NB4 (cell line): ENCODE results near the gene TLCD3B.

Experiments
- DNase-seq: peaks from one replicate; pipeline ENCODE4 v3.0.0; 2010; ENCODE audit warnings: low read depth
- H3K4me3 ChIP-seq: one replicate; pipeline ENCODE4 v1.5.1; 2011; ENCODE audit warnings: mild to moderate bottlenecking, low read depth, low read length, moderate library complexity
- MYC ChIP-seq: IDR thresholded peaks from 2 replicates; pipeline ENCODE4 v1.6.1; 2011; ENCODE audit warnings: low read depth, low read length
- POLR2A ChIP-seq: IDR thresholded peaks from 2 replicates; pipeline ENCODE4 v1.6.1; 2011; ENCODE audit warnings: mild to moderate bottlenecking; ENCODE audit not compliant: insufficient read length; ENCODE audit errors: extremely low read depth
- TF ChIP-seq, protein P1 (sequence below): IDR thresholded peaks from 2 replicates; pipeline ENCODE4 v1.6.1; 2011; ENCODE audit warnings: low read depth, low read length
- TF ChIP-seq, protein P2 (sequence below): IDR thresholded peaks from one replicate; pipeline ENCODE4 v1.5.1; 2012; ENCODE audit warnings: low read depth, low read length

TLCD3B gene

DNA sequence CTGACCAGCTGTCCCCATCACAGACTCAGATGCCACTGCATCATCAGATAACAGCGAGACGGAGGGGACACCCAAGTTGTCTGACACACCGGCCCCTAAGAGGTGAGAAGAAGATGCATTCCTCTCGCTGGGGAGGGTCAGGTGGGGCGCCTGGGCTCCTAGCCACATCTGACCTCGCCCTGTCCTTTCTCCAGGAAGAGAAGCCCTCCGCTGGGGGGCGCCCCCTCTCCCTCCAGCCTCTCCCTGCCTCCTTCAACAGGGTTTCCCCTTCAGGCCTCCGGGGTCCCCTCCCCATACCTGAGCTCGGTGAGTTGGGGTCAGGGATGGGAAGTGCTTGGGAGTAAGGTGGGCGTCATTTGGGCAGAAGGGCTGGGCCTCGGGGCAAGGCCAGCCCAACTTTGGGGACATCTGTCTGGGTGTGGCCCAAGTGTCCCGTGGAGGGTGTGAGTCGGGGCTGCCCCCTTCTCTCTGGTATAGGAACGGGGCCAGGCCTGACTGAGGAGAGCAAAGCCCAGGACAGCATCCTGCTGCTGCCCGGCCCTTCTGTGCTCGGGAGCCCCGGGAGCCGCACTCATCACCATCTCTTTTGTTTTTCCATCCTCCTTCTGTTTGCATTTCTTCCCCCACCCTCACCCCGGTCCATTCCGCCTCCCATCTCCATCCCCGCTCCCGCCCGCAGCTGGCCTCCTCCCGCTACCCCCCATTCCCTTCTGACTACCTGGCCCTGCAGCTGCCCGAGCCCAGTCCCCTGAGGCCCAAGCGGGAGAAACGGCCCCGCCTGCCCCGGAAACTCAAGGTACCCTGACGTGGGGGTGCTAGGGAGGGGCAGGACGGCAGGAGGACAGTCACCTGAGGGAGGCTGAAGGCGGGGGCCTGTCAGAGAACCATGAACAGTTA is 30.1 kb downstream of the TLCD3B start:
- no peak overlapping the region for H3K4me3 ChIP-seq
- TF ChIP-seq, protein P1, sequence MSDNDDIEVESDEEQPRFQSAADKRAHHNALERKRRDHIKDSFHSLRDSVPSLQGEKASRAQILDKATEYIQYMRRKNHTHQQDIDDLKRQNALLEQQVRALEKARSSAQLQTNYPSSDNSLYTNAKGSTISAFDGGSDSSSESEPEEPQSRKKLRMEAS: no peak
- TF ChIP-seq POLR2A (no peak), MYC (no peak)
- TF ChIP-seq, protein P2, sequence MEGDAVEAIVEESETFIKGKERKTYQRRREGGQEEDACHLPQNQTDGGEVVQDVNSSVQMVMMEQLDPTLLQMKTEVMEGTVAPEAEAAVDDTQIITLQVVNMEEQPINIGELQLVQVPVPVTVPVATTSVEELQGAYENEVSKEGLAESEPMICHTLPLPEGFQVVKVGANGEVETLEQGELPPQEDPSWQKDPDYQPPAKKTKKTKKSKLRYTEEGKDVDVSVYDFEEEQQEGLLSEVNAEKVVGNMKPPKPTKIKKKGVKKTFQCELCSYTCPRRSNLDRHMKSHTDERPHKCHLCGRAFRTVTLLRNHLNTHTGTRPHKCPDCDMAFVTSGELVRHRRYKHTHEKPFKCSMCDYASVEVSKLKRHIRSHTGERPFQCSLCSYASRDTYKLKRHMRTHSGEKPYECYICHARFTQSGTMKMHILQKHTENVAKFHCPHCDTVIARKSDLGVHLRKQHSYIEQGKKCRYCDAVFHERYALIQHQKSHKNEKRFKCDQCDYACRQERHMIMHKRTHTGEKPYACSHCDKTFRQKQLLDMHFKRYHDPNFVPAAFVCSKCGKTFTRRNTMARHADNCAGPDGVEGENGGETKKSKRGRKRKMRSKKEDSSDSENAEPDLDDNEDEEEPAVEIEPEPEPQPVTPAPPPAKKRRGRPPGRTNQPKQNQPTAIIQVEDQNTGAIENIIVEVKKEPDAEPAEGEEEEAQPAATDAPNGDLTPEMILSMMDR: no peak

DNA sequence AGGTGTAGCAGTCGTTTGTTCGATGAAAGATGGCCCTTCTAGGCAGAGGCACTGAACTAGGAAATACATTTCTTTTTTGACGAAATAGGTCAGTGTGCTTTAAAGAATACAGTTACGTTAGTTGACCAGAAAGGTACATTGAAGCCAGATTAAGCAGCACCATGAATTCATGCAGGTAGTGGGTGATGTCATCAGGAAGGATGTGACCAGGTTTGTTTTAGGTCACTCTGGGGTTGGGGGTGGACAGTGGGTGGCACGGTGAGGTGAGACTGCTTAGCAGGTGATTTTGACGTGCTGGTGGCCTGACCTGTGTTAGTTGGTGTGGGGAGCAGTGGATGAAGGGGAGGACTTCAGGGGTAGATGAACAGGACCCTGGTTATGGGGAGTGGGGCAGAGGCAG is 31.5 kb downstream of the TLCD3B start:
- TF ChIP-seq, protein P2: no peak
- TF ChIP-seq POLR2A: no peak
- TF ChIP-seq, protein P1: no peak
- TF ChIP-seq MYC: no peak
- DNase-seq: no peak
- no peak overlapping the region for H3K4me3 ChIP-seq

More for the DNA sequence above, 30.1 kb downstream of the TLCD3B start:
- DNase-seq: no peak

DNA sequence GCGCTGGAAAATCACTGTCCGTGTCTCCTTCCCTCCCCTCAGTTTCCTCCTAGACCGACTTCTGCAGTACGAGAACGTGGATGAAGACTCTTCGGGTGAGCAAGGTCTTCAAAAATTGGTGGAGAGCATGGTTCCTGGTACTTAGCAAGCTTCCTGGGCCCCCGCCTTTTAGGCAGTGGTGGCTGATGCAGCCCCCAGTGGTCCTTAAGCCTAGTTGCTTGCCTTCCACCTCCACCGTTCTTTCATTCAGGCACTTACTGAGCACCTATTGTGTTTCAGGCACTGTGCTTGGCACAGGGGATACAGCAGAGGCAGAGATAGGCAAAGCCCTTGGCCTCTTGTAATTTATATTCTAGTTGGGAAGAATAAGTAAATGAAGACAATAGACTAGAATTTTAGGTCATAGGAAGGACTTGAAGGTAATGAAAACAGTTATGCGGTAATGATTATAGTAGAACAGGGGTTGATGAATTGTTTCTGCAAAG is 34.3 kb downstream of the TLCD3B start:
- TF ChIP-seq POLR2A: no peak
- TF ChIP-seq MYC: no peak
- TF ChIP-seq, protein P1: no peak
- TF ChIP-seq, protein P2: no peak
- peak overlapping the region; percentile 79 for H3K4me3 ChIP-seq
- DNase-seq: peak; percentile 42

DNA sequence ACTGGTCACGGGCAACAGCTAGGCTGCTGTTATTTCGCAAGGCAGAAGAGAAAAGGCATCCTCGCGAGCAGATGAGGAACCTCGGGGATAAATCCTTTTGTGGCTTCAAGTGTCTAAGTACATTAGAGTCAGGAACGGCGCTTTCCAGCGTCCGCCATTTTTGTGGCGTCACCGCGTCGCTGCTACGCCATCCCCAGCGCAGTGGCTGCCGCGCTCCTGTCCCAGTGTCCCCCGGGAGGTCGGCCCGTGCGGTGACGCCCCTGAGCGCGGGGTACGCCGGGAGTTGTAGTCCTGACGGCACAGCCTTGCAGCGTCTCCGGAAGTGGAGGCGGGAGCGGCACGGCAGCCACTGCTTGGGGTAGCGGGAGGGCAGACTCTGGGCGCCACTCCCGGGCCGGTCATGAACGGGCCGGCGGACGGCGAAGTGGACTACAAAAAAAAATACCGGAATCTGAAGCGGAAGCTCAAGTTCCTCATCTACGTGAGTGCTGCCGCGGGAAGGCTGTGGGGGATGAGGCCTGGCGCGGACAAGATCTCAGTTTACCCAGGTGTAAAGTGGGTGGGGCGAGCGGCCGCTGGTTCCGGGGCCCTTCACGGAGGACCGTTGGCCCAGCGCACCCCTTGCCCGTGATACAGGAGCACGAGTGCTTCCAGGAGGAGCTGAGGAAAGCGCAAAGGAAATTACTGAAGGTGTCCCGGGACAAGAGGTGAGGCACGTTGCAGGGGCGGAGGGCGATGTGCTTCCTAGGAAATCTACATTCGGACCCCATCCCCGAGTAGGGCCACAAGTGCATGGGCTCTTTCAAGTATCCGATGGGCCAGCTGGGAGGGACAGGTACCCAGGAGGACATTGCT is 34.9 kb downstream of the TLCD3B start, which contains the start of gene INO80E:
Gene INO80E, plus strand, starts transcription at position 331 of the 855 bp plus-strand sequence. Its CDS starts 70 bp downstream, at position 401.
- peak within 1 kb of the TSS; percentile 79 for H3K4me3 ChIP-seq
- DNase-seq: peak; percentile 97
- TF ChIP-seq, protein P1: peak; percentile 8; the same call in 1 of the 2 replicates
- TF ChIP-seq POLR2A: peak; percentile 60
- peak; percentile 47 for TF ChIP-seq MYC
- TF ChIP-seq, protein P2: no peak

DNA sequence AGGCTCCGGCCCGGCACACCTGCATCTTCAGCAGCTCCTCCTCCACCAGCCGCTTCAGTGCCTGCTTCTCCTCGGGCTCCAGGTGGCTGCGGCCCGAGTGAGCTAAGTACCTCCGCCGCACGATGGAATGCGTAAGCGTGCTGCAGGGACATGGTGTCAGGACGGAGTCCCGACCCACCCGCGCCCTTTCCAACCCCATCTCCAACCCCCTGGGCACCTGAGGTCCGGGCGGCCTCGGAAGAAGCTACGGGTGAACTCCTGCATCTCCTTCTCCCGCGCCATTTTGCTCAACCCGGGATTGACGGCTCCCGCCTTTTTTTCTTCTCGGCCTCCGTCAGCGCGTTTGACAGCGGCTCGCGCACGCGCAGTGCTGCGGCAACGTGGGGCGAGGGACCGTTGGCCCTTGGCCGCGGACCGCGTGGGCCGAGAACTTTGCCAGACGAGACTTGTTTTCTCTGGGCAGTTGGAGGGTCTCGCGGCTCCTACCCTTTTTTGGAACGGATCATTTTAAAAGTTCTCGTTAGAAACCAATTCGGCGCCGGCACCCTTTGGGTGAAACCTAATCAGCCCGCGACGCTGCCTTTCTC is 35.7 kb downstream of the TLCD3B start, which contains the start of gene HIRIP3:
Gene HIRIP3, minus strand, starts transcription at position 294 of the 587 bp plus-strand sequence. Its CDS starts 12 bp downstream, at position 282.
- peak; percentile 87 for DNase-seq
- peak within 1 kb of the TSS; percentile 79 for H3K4me3 ChIP-seq
- TF ChIP-seq, protein P1: peak; percentile 92
- TF ChIP-seq MYC: peak; percentile 96
- peak; percentile 29 for TF ChIP-seq POLR2A
- TF ChIP-seq, protein P2: no peak
